C1 segment of cervical spinal cord (tissue), 14 donors: ENCODE results near the gene REXO1.
A peak's percentile ranks its signal among the peaks of the same experiment; 100 is the strongest.

ENCODE experiments used
- DNase-seq, 14 donors: peaks; one replicate each; lab custom pipeline; 2025; lab: John Stamatoyannopoulos, UW

REXO1 gene

GRCh38 chr19:1832046-1832663 lies 16.1 kb downstream of the REXO1 start:
- no peak for DNase-seq

GRCh38 chr19:1830978-1831377 lies 17.3 kb downstream of the REXO1 start:
- DNase-seq: no peak

- no peak for DNase-seq
Measured at GRCh38 chr19:1830568-1830967, 17.7 kb downstream of the REXO1 start.

GRCh38 chr19:1829958-1830357 lies 18.3 kb downstream of the REXO1 start:
- DNase-seq: no peak

- no peak for DNase-seq
Measured at GRCh38 chr19:1828279-1829238, 19.7 kb downstream of the REXO1 start.

GRCh38 chr19:1827566-1828278 lies 20.6 kb downstream of the REXO1 start:
- DNase-seq: no peak

- no peak for DNase-seq
Measured at GRCh38 chr19:1826557-1827521, 21.4 kb downstream of the REXO1 start.

- DNase-seq: peak in 12 of 14 donors; percentile 3 to 69 (median 32)
Measured at GRCh38 chr19:1825909-1826556, 22.2 kb downstream of the REXO1 start.

- DNase-seq: no peak
Measured at GRCh38 chr19:1824252-1824622, 24.0 kb downstream of the REXO1 start.

GRCh38 chr19:1823539-1824251 lies 24.6 kb downstream of the REXO1 start:
- no peak for DNase-seq

GRCh38 chr19:1823020-1823419 lies 25.3 kb downstream of the REXO1 start:
- no peak for DNase-seq

GRCh38 chr19:1822210-1822609 lies 26.1 kb downstream of the REXO1 start:
- DNase-seq: peak in 1 of 14 donors; percentile 61

- DNase-seq: no peak
Measured at GRCh38 chr19:1819341-1820255, 28.7 kb downstream of the REXO1 start.

- DNase-seq: no peak
Measured at GRCh38 chr19:1818549-1819195, 29.6 kb downstream of the REXO1 start.

GRCh38 chr19:1817553-1818179 lies 30.6 kb downstream of the REXO1 start:
- DNase-seq: no peak

GRCh38 chr19:1816530-1817298 lies 31.6 kb downstream of the REXO1 start:
- DNase-seq: no peak
